Measurements from ENCODE around the gene KLF1. TPM values are rescaled to one million over a fixed set of nuclear protein-coding genes. Genes with fewer than 3 reads are reported as not detected.
A peak's percentile ranks its signal among the peaks of the same experiment; 100 is the strongest.

KLF1 gene
- total and polyA plus RNA-seq, 10 of the 15 experiments (the other 5 are each of a cell fraction or from before 2014, with no cell fraction given): 0.04 to 0.38 (median 0.08) TPM; not detected in 3

- TF ChIP-seq BCLAF1 (IDR thresholded peaks at IDR 0.05): no peak
- TF ChIP-seq ZNF622 (IDR thresholded peaks at IDR 0.05): no peak
- TF ChIP-seq JUND (IDR thresholded peaks at IDR 0.05; ENCODE audit: low read depth, low read length): no peak
- TF ChIP-seq, protein P1, sequence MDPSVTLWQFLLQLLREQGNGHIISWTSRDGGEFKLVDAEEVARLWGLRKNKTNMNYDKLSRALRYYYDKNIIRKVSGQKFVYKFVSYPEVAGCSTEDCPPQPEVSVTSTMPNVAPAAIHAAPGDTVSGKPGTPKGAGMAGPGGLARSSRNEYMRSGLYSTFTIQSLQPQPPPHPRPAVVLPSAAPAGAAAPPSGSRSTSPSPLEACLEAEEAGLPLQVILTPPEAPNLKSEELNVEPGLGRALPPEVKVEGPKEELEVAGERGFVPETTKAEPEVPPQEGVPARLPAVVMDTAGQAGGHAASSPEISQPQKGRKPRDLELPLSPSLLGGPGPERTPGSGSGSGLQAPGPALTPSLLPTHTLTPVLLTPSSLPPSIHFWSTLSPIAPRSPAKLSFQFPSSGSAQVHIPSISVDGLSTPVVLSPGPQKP (IDR thresholded peaks at IDR 0.05; ENCODE audit: low read depth, low read length): peak; percentile 87
- TF ChIP-seq E2F4 (IDR thresholded peaks at IDR 0.05; ENCODE audit: low read depth, low read length): no peak
- TF ChIP-seq SUPT20H (IDR thresholded peaks at IDR 0.05; ENCODE audit: borderline replicate concordance, control insufficient read depth, low read depth, low read length): no peak
- TF ChIP-seq NR2C2 (IDR thresholded peaks at IDR 0.05; ENCODE audit: borderline replicate concordance, control insufficient read depth, insufficient read length, low read depth): no peak
- peak; percentile 92; the same call in 1 of the 2 replicates for TF ChIP-seq TAF1 (IDR thresholded peaks at IDR 0.05; ENCODE audit: borderline replicate concordance, low read depth, low read length)
- peak; percentile 45 for TF ChIP-seq SP1 (IDR thresholded peaks at IDR 0.05; ENCODE audit: low read depth, low read length)
- TF ChIP-seq CBX3 (IDR thresholded peaks at IDR 0.05; ENCODE audit: borderline replicate concordance, low read depth): no peak
- TF ChIP-seq TCF12 (IDR thresholded peaks at IDR 0.05; ENCODE audit: low read depth, low read length): peak; percentile 46; the same call in 1 of the 2 replicates
- TF ChIP-seq, protein P2, sequence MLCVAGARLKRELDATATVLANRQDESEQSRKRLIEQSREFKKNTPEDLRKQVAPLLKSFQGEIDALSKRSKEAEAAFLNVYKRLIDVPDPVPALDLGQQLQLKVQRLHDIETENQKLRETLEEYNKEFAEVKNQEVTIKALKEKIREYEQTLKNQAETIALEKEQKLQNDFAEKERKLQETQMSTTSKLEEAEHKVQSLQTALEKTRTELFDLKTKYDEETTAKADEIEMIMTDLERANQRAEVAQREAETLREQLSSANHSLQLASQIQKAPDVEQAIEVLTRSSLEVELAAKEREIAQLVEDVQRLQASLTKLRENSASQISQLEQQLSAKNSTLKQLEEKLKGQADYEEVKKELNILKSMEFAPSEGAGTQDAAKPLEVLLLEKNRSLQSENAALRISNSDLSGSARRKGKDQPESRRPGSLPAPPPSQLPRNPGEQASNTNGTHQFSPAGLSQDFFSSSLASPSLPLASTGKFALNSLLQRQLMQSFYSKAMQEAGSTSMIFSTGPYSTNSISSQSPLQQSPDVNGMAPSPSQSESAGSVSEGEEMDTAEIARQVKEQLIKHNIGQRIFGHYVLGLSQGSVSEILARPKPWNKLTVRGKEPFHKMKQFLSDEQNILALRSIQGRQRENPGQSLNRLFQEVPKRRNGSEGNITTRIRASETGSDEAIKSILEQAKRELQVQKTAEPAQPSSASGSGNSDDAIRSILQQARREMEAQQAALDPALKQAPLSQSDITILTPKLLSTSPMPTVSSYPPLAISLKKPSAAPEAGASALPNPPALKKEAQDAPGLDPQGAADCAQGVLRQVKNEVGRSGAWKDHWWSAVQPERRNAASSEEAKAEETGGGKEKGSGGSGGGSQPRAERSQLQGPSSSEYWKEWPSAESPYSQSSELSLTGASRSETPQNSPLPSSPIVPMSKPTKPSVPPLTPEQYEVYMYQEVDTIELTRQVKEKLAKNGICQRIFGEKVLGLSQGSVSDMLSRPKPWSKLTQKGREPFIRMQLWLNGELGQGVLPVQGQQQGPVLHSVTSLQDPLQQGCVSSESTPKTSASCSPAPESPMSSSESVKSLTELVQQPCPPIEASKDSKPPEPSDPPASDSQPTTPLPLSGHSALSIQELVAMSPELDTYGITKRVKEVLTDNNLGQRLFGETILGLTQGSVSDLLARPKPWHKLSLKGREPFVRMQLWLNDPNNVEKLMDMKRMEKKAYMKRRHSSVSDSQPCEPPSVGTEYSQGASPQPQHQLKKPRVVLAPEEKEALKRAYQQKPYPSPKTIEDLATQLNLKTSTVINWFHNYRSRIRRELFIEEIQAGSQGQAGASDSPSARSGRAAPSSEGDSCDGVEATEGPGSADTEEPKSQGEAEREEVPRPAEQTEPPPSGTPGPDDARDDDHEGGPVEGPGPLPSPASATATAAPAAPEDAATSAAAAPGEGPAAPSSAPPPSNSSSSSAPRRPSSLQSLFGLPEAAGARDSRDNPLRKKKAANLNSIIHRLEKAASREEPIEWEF (IDR thresholded peaks at IDR 0.05; ENCODE audit: insufficient replicate concordance, low read depth, low read length): peak; percentile 84
- peak; percentile 4; the same call in 1 of the 2 replicates for TF ChIP-seq USF2 (IDR thresholded peaks at IDR 0.05; ENCODE audit: borderline replicate concordance, low read depth, low read length)
- TF ChIP-seq MEF2A (IDR thresholded peaks at IDR 0.05; ENCODE audit: insufficient read depth, low read depth, low read length): 0 out of 2 replicates have a peak, but pooled peaks have one; percentile 15
- TF ChIP-seq HDAC2 (IDR thresholded peaks at IDR 0.05): no peak
- no peak; the same call in 1 of the 2 replicates for TF ChIP-seq WRNIP1 (IDR thresholded peaks at IDR 0.05; ENCODE audit: borderline replicate concordance, low read depth, low read length)
- TF ChIP-seq ZZZ3 (IDR thresholded peaks at IDR 0.05; ENCODE audit: control insufficient read depth, insufficient read length, low read depth): no peak
Observed at GRCh38 chr19:12933287-12934072, 46.5 kb upstream of the KLF1 start, which contains the start of gene FARSA (continued).
